GM10248 (cell line): ENCODE measurements around the gene PCDH9.

Experiments used
- CTCF ChIA-PET: fragments of 300-600 bp; sonication (Branson Sonifier 250); formaldehyde crosslinking; extraction: SDS; loops from one replicate; lab custom pipeline; 2021; ENCODE audit warnings: antibody characterized with exemption; lab: Yijun Ruan, JAX
- POLR2A ChIA-PET: fragments of 350-650 bp; sonication (Branson Sonifier 250); formaldehyde crosslinking; extraction: SDS; loops from one replicate; lab custom pipeline; 2020; ENCODE audit warnings: antibody characterized with exemption; lab: Yijun Ruan, JAX
- DNase-seq: peaks from one replicate; pipeline ENCODE4 v3.0.0; 2012; ENCODE audit errors: extremely low spot score
- TF ChIP-seq, protein P1 (sequence below): IDR thresholded peaks from 2 replicates; pipeline ENCODE4 v1.5.1; 2012; ENCODE audit warnings: mild to moderate bottlenecking, low read depth; ENCODE audit errors: extremely low read depth, missing control alignments, control extremely low read depth

PCDH9 gene

DNA sequence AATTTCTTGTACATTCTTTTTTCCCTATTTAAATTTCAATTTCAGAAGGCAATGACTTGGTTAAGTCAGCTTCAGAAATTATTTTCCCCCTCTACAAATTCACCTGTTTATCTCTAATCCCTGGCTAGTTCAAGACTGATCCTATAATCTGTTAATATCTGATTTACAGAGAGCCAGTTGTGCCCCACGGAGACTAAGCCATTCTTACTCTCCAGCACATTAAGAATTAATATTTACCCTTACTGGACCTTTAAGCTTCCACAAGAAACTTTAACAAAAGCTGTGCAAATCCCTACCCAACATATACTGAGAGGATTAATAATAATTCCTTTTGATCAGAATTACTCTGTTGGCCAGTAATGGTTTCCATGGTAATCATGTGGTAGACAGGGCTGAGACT, 786.2 kb downstream of the PCDH9 start:
- ChIA-PET CTCF (interaction anchor here (0.6 kb wide), 1 partner anchor 9 kb away, joined by 3 read pairs; no protein-coding TSS in a partner anchor), POLR2A (no interaction called here)
- no peak for DNase-seq
- TF ChIP-seq, protein P1, sequence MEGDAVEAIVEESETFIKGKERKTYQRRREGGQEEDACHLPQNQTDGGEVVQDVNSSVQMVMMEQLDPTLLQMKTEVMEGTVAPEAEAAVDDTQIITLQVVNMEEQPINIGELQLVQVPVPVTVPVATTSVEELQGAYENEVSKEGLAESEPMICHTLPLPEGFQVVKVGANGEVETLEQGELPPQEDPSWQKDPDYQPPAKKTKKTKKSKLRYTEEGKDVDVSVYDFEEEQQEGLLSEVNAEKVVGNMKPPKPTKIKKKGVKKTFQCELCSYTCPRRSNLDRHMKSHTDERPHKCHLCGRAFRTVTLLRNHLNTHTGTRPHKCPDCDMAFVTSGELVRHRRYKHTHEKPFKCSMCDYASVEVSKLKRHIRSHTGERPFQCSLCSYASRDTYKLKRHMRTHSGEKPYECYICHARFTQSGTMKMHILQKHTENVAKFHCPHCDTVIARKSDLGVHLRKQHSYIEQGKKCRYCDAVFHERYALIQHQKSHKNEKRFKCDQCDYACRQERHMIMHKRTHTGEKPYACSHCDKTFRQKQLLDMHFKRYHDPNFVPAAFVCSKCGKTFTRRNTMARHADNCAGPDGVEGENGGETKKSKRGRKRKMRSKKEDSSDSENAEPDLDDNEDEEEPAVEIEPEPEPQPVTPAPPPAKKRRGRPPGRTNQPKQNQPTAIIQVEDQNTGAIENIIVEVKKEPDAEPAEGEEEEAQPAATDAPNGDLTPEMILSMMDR: no peak

DNA sequence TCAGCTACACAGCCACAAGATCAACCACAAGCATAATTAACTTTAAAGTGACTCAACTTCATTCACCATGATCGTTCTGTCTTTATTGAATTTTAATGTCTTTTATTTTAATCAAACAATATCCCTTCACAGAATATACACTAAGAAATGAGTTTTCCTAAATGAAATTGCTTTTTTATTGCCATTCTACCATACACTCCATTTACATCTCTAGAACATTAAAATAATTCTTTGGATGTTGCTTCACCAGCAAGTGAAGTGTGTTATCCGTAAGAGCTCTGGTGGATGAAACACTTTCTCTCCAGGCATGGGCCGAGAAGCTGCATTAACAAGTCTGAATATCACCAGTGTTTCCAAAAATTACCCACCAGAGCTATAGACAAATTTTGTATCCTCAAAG, 789.2 kb downstream of the PCDH9 start:
- DNase-seq: no peak
- ChIA-PET CTCF (no interaction called here), POLR2A (no interaction called here)
- TF ChIP-seq, protein P1: no peak

DNA sequence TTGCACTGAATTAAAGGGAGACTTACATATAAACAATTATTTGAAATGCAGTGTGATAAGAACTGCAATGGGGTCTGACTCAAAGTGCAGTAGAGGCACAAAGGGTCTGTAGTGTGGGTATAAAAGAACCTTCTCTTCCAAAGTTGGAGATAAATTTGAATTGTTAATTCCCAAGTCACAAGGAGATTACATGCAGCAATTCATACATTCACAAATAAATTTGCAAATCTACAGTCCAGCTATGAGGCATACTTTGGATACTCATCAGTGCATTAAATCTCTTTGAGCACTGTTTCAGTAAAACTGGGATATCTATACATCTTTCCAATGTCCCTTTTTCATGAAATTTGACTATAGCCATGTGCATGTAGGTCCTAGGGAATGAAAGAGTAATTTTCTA, 799.4 kb downstream of the PCDH9 start:
- ChIA-PET CTCF (no interaction called here), POLR2A (no interaction called here)
- TF ChIP-seq, protein P1: no peak
- DNase-seq: no peak

DNA sequence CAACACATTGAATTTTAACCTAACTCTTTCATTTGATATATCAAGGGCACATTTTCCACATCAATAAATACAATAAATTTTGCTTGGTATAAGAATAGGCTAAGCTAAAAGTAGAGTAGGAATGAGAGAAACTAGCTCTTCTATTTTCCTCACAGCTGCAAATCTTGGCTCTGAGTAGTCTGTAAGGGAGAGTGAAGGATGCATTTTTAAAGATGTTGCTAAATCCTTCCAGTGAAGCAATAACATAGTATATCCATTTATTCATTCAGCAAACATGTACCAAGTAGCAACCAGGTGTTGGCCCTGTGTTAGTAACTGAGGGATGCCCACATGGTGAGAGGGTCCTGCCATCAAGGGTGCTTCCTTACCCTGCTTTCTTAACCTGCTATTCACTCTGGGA, 799.9 kb downstream of the PCDH9 start:
- TF ChIP-seq, protein P1: no peak
- CTCF ChIA-PET: interaction anchor here (1.3 kb wide), 1 partner anchor 9 kb away, joined by 3 read pairs; no protein-coding TSS in a partner anchor
- POLR2A ChIA-PET: no interaction called here

DNA sequence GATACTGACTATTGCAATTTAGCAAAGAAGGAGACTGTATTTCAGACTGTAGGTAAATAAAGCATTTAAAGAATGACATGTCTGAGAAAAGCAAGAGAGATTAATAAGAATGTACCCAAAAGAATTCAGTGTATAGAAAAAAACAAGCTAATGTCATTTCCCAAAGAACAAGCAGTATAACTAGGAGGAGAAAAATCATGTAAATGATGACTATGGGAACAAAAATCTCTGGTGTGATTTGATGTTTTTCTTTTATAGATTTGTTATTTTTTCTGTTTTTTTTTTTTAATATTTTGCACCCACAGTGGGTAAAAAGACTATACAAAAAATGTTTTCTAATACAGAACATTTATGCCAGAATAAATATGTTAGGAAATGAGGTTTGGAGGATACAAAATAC, 801.0 kb downstream of the PCDH9 start:
- POLR2A ChIA-PET: no interaction called here
- CTCF ChIA-PET: interaction anchor here (1.3 kb wide), 1 partner anchor 10 kb away, joined by 3 read pairs; no protein-coding TSS in a partner anchor
- TF ChIP-seq, protein P1: no peak
- no peak for DNase-seq

More for the DNA sequence above, 799.9 kb downstream of the PCDH9 start:
- DNase-seq: no peak

DNA sequence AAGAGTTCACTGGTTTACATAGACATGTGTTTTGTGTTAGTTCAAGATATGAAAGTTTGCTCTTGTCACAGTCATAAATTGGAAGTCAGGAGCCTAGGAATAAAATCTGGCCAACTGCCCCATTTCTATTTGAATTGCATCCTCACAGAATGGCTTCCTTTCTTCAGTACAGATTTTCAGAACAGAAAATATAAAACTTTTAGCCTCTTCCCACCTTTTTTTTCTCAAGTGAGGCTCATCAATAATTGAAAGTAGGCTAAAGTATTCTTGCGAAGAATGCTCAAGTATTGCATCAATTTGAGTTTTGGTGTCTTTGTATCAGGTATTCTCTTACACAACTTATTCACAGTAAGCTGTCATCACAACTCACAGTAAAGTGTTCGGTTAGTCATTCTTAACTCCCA, 802.7 kb downstream of the PCDH9 start:
- TF ChIP-seq, protein P1: no peak
- CTCF ChIA-PET: no interaction called here
- no peak for DNase-seq
- POLR2A ChIA-PET: no interaction called here
